OCI-LY3 (cell line): ENCODE data around the gene TPGS1.
A peak's percentile ranks its signal among the peaks of the same experiment; 100 is the strongest.

Experiments
- H2AFZ ChIP-seq: fragments of 200-600, 300-600 bp; shearing (Covaris generic); 2 replicates; pipeline ENCODE4 v1.6.0; 2014; ENCODE audit warnings: antibody characterized with exemption, low read depth, low read length
- H3K27ac ChIP-seq: fragments of 200-600, 300-600 bp; sonication (generic); 2 replicates; pipeline ENCODE4 v1.5.1; 2014; ENCODE audit warnings: mild to moderate bottlenecking, low read length, moderate library complexity, mixed read lengths
- H3K27me3 ChIP-seq: fragments of 200-600, 300-600 bp; sonication (generic); 2 replicates; pipeline ENCODE4 v1.6.1; 2014; ENCODE audit warnings: low read depth, low read length, mixed read lengths
- H3K36me3 ChIP-seq: fragments of 200-600, 300-600 bp; sonication (generic); replicated peaks from 2 replicates; pipeline ENCODE3; 2014; ENCODE audit warnings: low read depth, low read length, mixed read lengths
- H3K4me1 ChIP-seq: fragments of 300-600, 200-600 bp; sonication (generic); 2 replicates; pipeline ENCODE4 v1.6.1; 2014; ENCODE audit warnings: low read length, mixed read lengths
- H3K4me2 ChIP-seq: fragments of 200-600, 300-600 bp; sonication (generic); 2 replicates; pipeline ENCODE4 v1.6.1; 2014; ENCODE audit warnings: low read length, mixed read lengths
- H3K4me3 ChIP-seq: fragments of 300-600, 200-600 bp; sonication (generic); 2 replicates; pipeline ENCODE4 v1.5.1; 2014; ENCODE audit warnings: antibody characterized with exemption, mild to moderate bottlenecking, low read length, moderate library complexity
- H3K79me2 ChIP-seq: fragments of 300-600, 200-600 bp; shearing (Covaris generic); 2 replicates; pipeline ENCODE4 v1.6.1; 2014; ENCODE audit warnings: mild to moderate bottlenecking, low read length, mixed read lengths
- H3K9ac ChIP-seq: fragments of 300-600, 200-600 bp; shearing (Covaris generic); 2 replicates; pipeline ENCODE4 v1.6.0; 2014; ENCODE audit warnings: mild to moderate bottlenecking, low read length, moderate library complexity
- H3K9me3 ChIP-seq: fragments of 200-600, 300-600 bp; shearing (Covaris generic); 2 replicates; pipeline ENCODE4 v1.6.1; 2014; ENCODE audit warnings: low read length, mixed read lengths; ENCODE audit not compliant: insufficient read depth
- H4K20me1 ChIP-seq: fragments of 200-600, 300-600 bp; sonication (generic); 2 replicates; pipeline ENCODE4 v1.6.1; 2016; ENCODE audit warnings: low read length, mixed read lengths; ENCODE audit not compliant: insufficient read depth
- EZH2phosphoT487 ChIP-seq: fragments of 200-600 bp; shearing (Covaris generic); IDR thresholded peaks from 2 replicates; pipeline ENCODE4 v1.6.1; 2018; ENCODE audit warnings: antibody characterized with exemption, mixed run types, low read depth
- TF ChIP-seq, protein P1 (sequence below): fragments of 200-600, 300-600 bp; sonication (generic); IDR thresholded peaks from 2 replicates; pipeline ENCODE4 v1.5.1; 2014; ENCODE audit warnings: antibody characterized with exemption, low read length, low read depth

TPGS1 gene

DNA sequence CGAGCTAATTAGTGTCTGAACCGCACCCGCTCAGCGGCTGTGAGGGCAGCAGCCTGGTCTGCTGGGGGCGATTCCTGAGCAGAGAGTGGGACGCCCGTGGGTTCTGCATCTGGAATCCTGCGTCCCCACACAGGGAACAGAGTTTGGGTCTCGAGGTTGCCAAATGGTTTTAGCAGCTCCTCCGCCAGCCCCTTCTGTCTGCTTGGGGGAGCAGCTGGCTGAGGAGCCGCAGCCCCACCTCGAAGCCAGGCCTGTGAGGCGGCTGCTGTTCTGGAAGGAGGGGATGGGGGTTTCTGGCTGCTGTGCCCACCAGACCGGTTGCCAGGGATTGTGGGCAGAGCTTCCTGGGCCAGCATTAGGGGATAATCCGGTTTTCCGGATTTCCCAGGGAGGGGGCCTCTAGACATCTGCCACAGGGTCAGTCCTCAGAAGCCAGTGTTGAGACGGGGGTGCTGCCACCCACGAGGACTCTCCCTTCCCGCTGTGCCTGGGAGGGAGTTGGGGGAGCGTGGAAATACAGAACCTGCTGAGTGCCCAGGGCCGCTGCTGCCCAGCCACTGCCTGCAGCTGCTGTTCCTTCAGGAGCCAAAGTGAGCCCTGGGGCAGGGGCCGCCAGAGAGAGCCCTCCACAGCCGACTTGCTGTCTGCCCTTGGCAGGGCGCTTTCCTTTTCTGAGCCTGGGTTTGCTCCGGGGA is 26.2 kb downstream of the TPGS1 start:
- TF ChIP-seq, protein P1, sequence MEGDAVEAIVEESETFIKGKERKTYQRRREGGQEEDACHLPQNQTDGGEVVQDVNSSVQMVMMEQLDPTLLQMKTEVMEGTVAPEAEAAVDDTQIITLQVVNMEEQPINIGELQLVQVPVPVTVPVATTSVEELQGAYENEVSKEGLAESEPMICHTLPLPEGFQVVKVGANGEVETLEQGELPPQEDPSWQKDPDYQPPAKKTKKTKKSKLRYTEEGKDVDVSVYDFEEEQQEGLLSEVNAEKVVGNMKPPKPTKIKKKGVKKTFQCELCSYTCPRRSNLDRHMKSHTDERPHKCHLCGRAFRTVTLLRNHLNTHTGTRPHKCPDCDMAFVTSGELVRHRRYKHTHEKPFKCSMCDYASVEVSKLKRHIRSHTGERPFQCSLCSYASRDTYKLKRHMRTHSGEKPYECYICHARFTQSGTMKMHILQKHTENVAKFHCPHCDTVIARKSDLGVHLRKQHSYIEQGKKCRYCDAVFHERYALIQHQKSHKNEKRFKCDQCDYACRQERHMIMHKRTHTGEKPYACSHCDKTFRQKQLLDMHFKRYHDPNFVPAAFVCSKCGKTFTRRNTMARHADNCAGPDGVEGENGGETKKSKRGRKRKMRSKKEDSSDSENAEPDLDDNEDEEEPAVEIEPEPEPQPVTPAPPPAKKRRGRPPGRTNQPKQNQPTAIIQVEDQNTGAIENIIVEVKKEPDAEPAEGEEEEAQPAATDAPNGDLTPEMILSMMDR: no peak
- no peak for TF ChIP-seq EZH2phosphoT487
- peaks cover 41% of the 10 kb centered on the region for H3K79me2 ChIP-seq
- H3K4me3 ChIP-seq: peak overlapping the region; percentile 93
- peak overlapping the region; percentile 87; the same call in 1 of the 2 replicates for H3K9ac ChIP-seq
- no peak overlapping the region for H2AFZ ChIP-seq
- H3K4me1 ChIP-seq: peaks cover 11% of the 10 kb centered on the region
- no peaks in the 10 kb centered on the region for H3K9me3 ChIP-seq
- no peak overlapping the region for H3K27ac ChIP-seq
- no peaks in the 10 kb centered on the region for H3K27me3 ChIP-seq
- H3K36me3 ChIP-seq: peaks cover 14% of the 10 kb centered on the region
- H4K20me1 ChIP-seq: peaks cover 21% of the 10 kb centered on the region
- peak overlapping the region; percentile 69 for H3K4me2 ChIP-seq

DNA sequence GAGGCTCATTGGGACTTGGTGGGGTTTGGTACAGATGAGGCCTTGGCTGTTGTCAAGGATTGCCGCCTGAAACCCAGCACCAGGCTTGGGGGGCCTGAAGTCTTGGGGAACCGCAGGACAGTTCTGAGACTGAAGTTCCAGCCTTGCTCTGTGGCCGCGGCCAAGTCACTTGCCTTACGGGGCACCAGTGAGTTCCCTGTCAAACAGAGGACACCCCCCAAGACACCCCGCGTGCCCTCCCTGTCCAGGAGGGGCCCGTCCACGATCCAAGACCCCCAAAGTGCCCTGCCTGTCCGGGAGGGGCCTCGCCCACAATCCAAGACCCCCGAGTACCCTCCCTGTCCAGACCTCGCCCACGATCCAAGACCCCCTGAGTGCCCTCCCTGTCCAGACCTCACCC is 26.8 kb downstream of the TPGS1 start:
- Histone ChIP-seq H3K36me3 (peaks cover 17% of the 10 kb centered on the region), H3K4me2 (0 out of 2 replicates have a peak overlapping the region, but pooled peaks have one; percentile 69), H3K9me3 (no peaks in the 10 kb centered on the region), H3K4me3 (no peak overlapping the region), H4K20me1 (peaks cover 21% of the 10 kb centered on the region), H3K9ac (no peak overlapping the region), H3K27me3 (no peaks in the 10 kb centered on the region), H3K27ac (no peak overlapping the region), H2AFZ (no peak overlapping the region), H3K4me1 (peaks cover 11% of the 10 kb centered on the region), H3K79me2 (peaks cover 41% of the 10 kb centered on the region)
- TF ChIP-seq, protein P1: no peak
- TF ChIP-seq EZH2phosphoT487: no peak

DNA sequence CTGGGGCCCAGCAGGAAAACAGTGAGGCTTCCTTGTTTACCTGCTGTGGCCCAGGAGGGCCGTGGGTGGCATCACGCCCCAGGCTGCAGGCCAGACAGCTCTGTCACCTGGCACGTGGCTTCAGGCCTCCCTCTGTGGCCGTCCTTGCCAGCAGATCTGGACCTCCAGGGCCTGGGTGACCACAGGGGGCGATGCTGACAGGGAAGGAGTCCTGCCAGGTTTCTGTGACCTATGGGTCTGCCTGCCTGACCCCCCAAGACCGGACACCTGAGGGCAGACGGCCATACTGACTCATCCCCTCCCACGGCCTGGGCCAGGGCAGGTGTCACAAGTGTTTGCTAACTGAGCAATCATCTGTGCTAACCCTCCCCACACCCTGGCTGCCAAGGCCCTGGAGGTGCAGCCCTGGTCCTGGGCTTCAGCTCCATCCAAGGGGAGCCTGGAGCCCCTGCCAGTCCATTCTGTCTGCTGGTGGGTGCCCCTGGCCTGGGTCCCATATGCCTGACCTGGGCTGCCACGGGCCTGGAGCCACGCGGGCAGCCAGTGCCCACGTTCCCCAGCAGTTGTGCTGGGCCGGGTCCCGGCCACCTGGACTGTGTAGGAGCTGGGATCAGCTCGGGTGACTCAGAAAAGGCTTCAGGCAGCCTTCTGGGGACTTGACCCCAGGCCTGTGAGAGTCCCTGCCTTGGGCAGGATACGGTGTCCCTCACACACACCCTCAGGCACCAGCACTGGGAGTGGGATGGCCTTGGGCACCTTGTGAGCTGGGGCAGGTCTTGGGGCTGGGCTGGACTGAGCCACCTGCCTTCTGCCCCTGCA is 27.9 kb downstream of the TPGS1 start:
- H3K27ac ChIP-seq: no peak overlapping the region
- H3K79me2 ChIP-seq: peaks cover 41% of the 10 kb centered on the region

More for the DNA sequence above, 27.9 kb downstream of the TPGS1 start:
- Histone ChIP-seq H3K36me3 (peaks cover 17% of the 10 kb centered on the region), H3K9me3 (no peaks in the 10 kb centered on the region), H3K4me3 (no peak overlapping the region), H2AFZ (no peak overlapping the region), H3K9ac (no peak overlapping the region), H3K4me1 (peaks cover 11% of the 10 kb centered on the region), H4K20me1 (peaks cover 21% of the 10 kb centered on the region), H3K4me2 (no peak overlapping the region), H3K27me3 (no peaks in the 10 kb centered on the region)
- TF ChIP-seq EZH2phosphoT487: no peak
- TF ChIP-seq, protein P1: no peak
